Liver (tissue), 9 donors: ENCODE data around the gene ALCAM. TPM values are rescaled to one million over a fixed set of nuclear protein-coding genes. Genes with fewer than 3 reads are reported as not detected.

Source experiments
- DNase-seq: peaks from one replicate; pipeline ENCODE4 v3.0.0-alpha.2; 2017; ENCODE audit warnings: low spot score
- H3K27ac ChIP-seq, 2 donors: one replicate each; pipeline ENCODE4 v1.7.0; 2013; ENCODE audit warnings: inconsistent platforms in 2 of 2, low read length in 2 of 2, control low read depth in 1 of 2, low read depth in 1 of 2, mild to moderate bottlenecking in 1 of 2
- H3K27me3 ChIP-seq, 4 donors: one replicate each; pipeline versions ENCODE4 v1.6.1 to v1.7.0; 2013; ENCODE audit warnings: low read length in 3 of 4, inconsistent platforms in 1 of 4, mild to moderate bottlenecking in 1 of 4, moderate library complexity in 1 of 4; ENCODE audit not compliant: control insufficient read depth in 4 of 4, insufficient read depth in 4 of 4
- H3K36me3 ChIP-seq, 4 donors: one replicate each; pipeline versions ENCODE4 v1.6.1 to v1.7.0; 2013; ENCODE audit warnings: low read length in 3 of 4, mild to moderate bottlenecking in 3 of 4, low read depth in 1 of 4, moderate library complexity in 1 of 4; ENCODE audit not compliant: control insufficient read depth in 4 of 4, insufficient read depth in 3 of 4
- H3K4me1 ChIP-seq, 4 donors: one replicate each; pipeline versions ENCODE4 v1.6.1 to v1.7.0; 2013; ENCODE audit warnings: low read length in 3 of 4, mild to moderate bottlenecking in 3 of 4, moderate library complexity in 1 of 4; ENCODE audit not compliant: control insufficient read depth in 4 of 4, insufficient read depth in 4 of 4
- H3K4me3 ChIP-seq, 3 donors: one replicate each; pipeline versions ENCODE4 v1.6.1 to v1.7.0; 2013; ENCODE audit warnings: low read length in 3 of 3, control low read depth in 1 of 3, low read depth in 1 of 3, mild to moderate bottlenecking in 1 of 3
- H3K9ac ChIP-seq, 2 donors: one replicate each; pipeline ENCODE4 v1.7.0; 2013; ENCODE audit warnings: low read length in 2 of 2, mild to moderate bottlenecking in 2 of 2, moderate library complexity in 2 of 2, control low read depth in 1 of 2, low read depth in 1 of 2
- H3K9me3 ChIP-seq, 4 donors: one replicate each; pipeline versions ENCODE4 v1.6.1 to v1.7.0; 2013; ENCODE audit warnings: low read length in 3 of 4; ENCODE audit not compliant: control insufficient read depth in 4 of 4
- CTCF ChIP-seq: fragments of 150-350 bp; IDR thresholded peaks from 2 replicates; pipeline ENCODE4 v1.5.1; 2017; ENCODE audit warnings: improper control_type of control experiment, low read depth, low read length; ENCODE audit not compliant: missing input control
- EGR1 ChIP-seq, 2 donors: IDR thresholded peaks; 2 replicates each; pipeline ENCODE4 v1.6.1; 2016 to 2018; ENCODE audit warnings: antibody characterized with exemption in 2 of 2, low read depth in 2 of 2
- FOXA2 ChIP-seq: IDR thresholded peaks from 2 replicates; pipeline ENCODE4 v1.6.1; 2016; ENCODE audit warnings: antibody characterized with exemption
- GABPA ChIP-seq, 2 donors: IDR thresholded peaks in 1 of 2; conservative IDR thresholded peaks in 1 of 2; 2 replicates each; pipeline ENCODE4 v1.6.1; 2016; ENCODE audit warnings: antibody characterized with exemption in 2 of 2, mild to moderate bottlenecking in 1 of 2, moderate library complexity in 1 of 2
- HNF4A ChIP-seq, 2 donors: conservative IDR thresholded peaks; 2 replicates each; pipeline ENCODE4 v1.6.1; 2016; ENCODE audit warnings: antibody characterized with exemption in 2 of 2, mild to moderate bottlenecking in 2 of 2
- HNF4G ChIP-seq: IDR thresholded peaks from 2 replicates; pipeline ENCODE4 v1.6.1; 2016; ENCODE audit warnings: antibody characterized with exemption
- JUND ChIP-seq, 2 donors: IDR thresholded peaks; 2 replicates each; pipeline ENCODE4 v1.6.1; 2016; ENCODE audit warnings: antibody characterized with exemption in 2 of 2
- MAX ChIP-seq: IDR thresholded peaks from 2 replicates; pipeline ENCODE4 v1.6.1; 2016; ENCODE audit warnings: antibody characterized with exemption
- NR2F2 ChIP-seq: IDR thresholded peaks from 2 replicates; pipeline ENCODE4 v1.6.1; 2016; ENCODE audit warnings: antibody characterized with exemption
- RAD21 ChIP-seq, 2 donors: IDR thresholded peaks; 2 replicates each; pipeline ENCODE4 v1.6.1; 2016; ENCODE audit warnings: antibody characterized with exemption in 2 of 2, mild to moderate bottlenecking in 2 of 2
- RXRA ChIP-seq, 2 donors: IDR thresholded peaks; 2 replicates each; pipeline ENCODE4 v1.6.1; 2017 to 2018; ENCODE audit warnings: antibody characterized with exemption in 2 of 2, mild to moderate bottlenecking in 1 of 2
- SP1 ChIP-seq: IDR thresholded peaks from 2 replicates; pipeline ENCODE4 v1.6.1; 2018; ENCODE audit warnings: antibody characterized with exemption, mild to moderate bottlenecking
- TAF1 ChIP-seq: conservative IDR thresholded peaks from 2 replicates; pipeline ENCODE4 v1.6.1; 2016; ENCODE audit warnings: antibody characterized with exemption, mild to moderate bottlenecking
- YY1 ChIP-seq: IDR thresholded peaks from 2 replicates; pipeline ENCODE4 v1.6.1; 2016; ENCODE audit warnings: antibody characterized with exemption, mild to moderate bottlenecking
- WGBS: extraction: QIAGEN DNeasy Blood & Tissue Kit; methylation state at CpG from one replicate; pipeline ENCODE4 v1.1.7; 2013; 5-methylcytosine and 5-hydroxymethylcytosine counted together
- polyA plus RNA-seq, 2 donors: library from polyadenylated mRNA; stranded (reverse) in 1 of 2; unstranded in 1 of 2; fragments of 200-250 nt in 1 of 2; fragments of >200 nt in 1 of 2; fragmentation: Nextera tagmentation in 1 of 2; extraction: Ambion mirVana in 1 of 2; gene quantifications; one replicate each; pipeline versions ENCODE4 v1.2.1 to v1.2.3, GENCODE V29; 2013 to 2015
- total RNA-seq, 2 donors: library from RNA; depleted of rRNA; stranded (reverse); fragments of >200 nt; gene quantifications; one replicate each; pipeline ENCODE4 v1.2.3, GENCODE V29; 2014
- TF ChIP-seq, protein P1 (sequence below): IDR thresholded peaks from 2 replicates; pipeline ENCODE4 v1.6.1; 2016; ENCODE audit warnings: antibody characterized with exemption, mild to moderate bottlenecking
- TF ChIP-seq, protein P2 (sequence below): IDR thresholded peaks from 2 replicates; pipeline ENCODE4 v1.6.1; 2016; ENCODE audit warnings: antibody characterized with exemption
- TF ChIP-seq, protein P3 (sequence below): IDR thresholded peaks from 2 replicates; pipeline ENCODE4 v1.6.1; 2016; ENCODE audit warnings: antibody characterized with exemption
- donor health status: healthy.
- donor health status: healthy.
- donor health status: healthy.
- donor health status: healthy.
- donor health status: healthy.

ALCAM gene
- total and polyA plus RNA-seq, 4 donors, result 14.2 to 62.0 (median 32.3) TPM

GRCh38 chr3:105317841-105318240 is 48.9 kb upstream of the ALCAM start:
- Histone ChIP-seq H3K4me3 (no peak overlapping the region), H3K36me3 (no peaks in the 10 kb centered on the region), H3K9me3 (no peaks in the 10 kb centered on the region), H3K27me3 (no peaks in the 10 kb centered on the region), H3K27ac (no peak overlapping the region), H3K4me1 (no peaks in the 10 kb centered on the region), H3K9ac (no peak overlapping the region)
- no peak for TF ChIP-seq JUND (IDR thresholded peaks at IDR 0.05)
- TF ChIP-seq, protein P1, sequence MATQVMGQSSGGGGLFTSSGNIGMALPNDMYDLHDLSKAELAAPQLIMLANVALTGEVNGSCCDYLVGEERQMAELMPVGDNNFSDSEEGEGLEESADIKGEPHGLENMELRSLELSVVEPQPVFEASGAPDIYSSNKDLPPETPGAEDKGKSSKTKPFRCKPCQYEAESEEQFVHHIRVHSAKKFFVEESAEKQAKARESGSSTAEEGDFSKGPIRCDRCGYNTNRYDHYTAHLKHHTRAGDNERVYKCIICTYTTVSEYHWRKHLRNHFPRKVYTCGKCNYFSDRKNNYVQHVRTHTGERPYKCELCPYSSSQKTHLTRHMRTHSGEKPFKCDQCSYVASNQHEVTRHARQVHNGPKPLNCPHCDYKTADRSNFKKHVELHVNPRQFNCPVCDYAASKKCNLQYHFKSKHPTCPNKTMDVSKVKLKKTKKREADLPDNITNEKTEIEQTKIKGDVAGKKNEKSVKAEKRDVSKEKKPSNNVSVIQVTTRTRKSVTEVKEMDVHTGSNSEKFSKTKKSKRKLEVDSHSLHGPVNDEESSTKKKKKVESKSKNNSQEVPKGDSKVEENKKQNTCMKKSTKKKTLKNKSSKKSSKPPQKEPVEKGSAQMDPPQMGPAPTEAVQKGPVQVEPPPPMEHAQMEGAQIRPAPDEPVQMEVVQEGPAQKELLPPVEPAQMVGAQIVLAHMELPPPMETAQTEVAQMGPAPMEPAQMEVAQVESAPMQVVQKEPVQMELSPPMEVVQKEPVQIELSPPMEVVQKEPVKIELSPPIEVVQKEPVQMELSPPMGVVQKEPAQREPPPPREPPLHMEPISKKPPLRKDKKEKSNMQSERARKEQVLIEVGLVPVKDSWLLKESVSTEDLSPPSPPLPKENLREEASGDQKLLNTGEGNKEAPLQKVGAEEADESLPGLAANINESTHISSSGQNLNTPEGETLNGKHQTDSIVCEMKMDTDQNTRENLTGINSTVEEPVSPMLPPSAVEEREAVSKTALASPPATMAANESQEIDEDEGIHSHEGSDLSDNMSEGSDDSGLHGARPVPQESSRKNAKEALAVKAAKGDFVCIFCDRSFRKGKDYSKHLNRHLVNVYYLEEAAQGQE, result no peak
- TF ChIP-seq GABPA (IDR thresholded peaks at IDR 0.05 in 1 of 2, conservative IDR thresholded peaks at IDR 0.05 in 1 of 2), result no peak
- no peak for TF ChIP-seq MAX
- no peak for TF ChIP-seq FOXA2
- TF ChIP-seq HNF4G, result no peak
- no peak for TF ChIP-seq CTCF
- no peak for TF ChIP-seq TAF1
- TF ChIP-seq, protein P2, sequence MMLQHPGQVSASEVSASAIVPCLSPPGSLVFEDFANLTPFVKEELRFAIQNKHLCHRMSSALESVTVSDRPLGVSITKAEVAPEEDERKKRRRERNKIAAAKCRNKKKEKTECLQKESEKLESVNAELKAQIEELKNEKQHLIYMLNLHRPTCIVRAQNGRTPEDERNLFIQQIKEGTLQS, result no peak
- TF ChIP-seq HNF4A (conservative IDR thresholded peaks at IDR 0.05), result no peak
- WGBS, result 76% methylated on average over 1 of the region's 1 CpG
- no peak for DNase-seq

GRCh38 chr3:105322570-105323273 is 44.0 kb upstream of the ALCAM start:
- Histone ChIP-seq H3K27ac (no peak overlapping the region), H3K27me3 (no peaks in the 10 kb centered on the region), H3K4me3 (no peak overlapping the region), H3K36me3 (no peaks in the 10 kb centered on the region), H3K9me3 (no peaks in the 10 kb centered on the region), H3K4me1 (no peaks in the 10 kb centered on the region), H3K9ac (no peak overlapping the region)
- DNase-seq, result no peak
- WGBS, result 89% methylated on average over 3 of the region's 3 CpGs
- TF ChIP-seq YY1, result no peak
- TF ChIP-seq HNF4A (conservative IDR thresholded peaks at IDR 0.05), result no peak
- TF ChIP-seq, protein P1, result no peak
- no peak for TF ChIP-seq MAX
- no peak for TF ChIP-seq HNF4G
- TF ChIP-seq SP1, result no peak
- no peak for TF ChIP-seq GABPA (IDR thresholded peaks at IDR 0.05 in 1 of 2, conservative IDR thresholded peaks at IDR 0.05 in 1 of 2)
- no peak for TF ChIP-seq TAF1
- TF ChIP-seq RAD21 (IDR thresholded peaks at IDR 0.05), result no peak
- TF ChIP-seq, protein P3, sequence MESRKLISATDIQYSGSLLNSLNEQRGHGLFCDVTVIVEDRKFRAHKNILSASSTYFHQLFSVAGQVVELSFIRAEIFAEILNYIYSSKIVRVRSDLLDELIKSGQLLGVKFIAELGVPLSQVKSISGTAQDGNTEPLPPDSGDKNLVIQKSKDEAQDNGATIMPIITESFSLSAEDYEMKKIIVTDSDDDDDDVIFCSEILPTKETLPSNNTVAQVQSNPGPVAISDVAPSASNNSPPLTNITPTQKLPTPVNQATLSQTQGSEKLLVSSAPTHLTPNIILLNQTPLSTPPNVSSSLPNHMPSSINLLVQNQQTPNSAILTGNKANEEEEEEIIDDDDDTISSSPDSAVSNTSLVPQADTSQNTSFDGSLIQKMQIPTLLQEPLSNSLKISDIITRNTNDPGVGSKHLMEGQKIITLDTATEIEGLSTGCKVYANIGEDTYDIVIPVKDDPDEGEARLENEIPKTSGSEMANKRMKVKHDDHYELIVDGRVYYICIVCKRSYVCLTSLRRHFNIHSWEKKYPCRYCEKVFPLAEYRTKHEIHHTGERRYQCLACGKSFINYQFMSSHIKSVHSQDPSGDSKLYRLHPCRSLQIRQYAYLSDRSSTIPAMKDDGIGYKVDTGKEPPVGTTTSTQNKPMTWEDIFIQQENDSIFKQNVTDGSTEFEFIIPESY, result no peak
- TF ChIP-seq EGR1 (IDR thresholded peaks at IDR 0.05; ENCODE audit: low read depth in 2 of 2), result no peak
- no peak for TF ChIP-seq RXRA (IDR thresholded peaks at IDR 0.05)
- no peak for TF ChIP-seq FOXA2
- no peak for TF ChIP-seq NR2F2
